ENCODE measurements around the gene IFT22.
A peak's percentile ranks its signal among the peaks of the same experiment; 100 is the strongest.
"Not testable (repeated sequence)": the region's sequence is repeated elsewhere in the genome, so short reads cannot be mapped to it uniquely, and the experiment has no call there.

Gene IFT22

DNA sequence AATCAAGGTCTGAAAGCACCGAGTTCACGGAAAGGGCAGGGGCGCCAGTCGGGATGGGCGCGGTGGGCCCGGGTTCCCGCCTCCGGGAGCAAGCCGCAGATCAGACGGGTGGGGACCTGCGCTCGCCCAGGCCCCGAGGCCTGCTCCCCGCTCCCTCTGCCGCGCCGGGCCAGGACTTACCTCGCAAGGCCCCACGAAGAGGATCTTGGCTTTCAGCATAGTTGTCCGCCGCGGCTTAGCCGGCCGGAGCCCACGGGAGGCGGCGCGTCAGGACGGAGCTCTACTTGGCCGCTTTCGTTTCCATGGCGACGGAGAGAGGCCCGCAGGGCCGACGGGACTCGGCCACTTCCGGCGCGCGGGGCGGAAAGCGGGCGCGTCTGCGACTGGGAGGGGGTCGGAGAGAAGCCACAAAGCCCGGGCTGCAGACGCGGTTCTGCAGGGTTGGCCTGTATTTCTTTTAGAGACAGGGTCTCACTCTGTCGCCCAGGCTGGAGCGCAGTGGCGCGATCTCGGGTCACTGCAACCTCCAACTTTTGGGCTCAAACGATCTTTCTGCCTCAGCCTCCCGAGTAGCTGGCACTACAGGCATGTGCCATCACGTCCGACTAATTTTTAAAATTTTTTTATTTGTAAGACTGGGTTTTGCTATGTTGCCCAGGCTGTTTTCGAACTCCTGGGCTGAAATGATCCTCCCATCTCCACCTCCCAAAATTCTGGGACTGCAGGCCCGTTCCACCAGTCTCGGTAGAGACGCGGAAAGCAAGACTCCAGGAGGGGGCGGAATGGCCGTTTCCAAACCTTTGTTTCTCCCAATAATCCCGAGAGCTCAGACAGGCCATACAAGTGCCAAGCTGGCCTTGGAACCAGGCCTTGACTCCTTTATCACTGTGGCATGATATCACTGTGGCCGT lies at the start of gene IFT22:
Gene IFT22 (minus strand): TSS at position 322 of the 911 bp plus-strand sequence. CDS start 103 bp downstream, at position 219.
- DNase-seq, result peak; percentile 83

GRCh38 chr7:101370836-101371235 lies 49.2 kb upstream of the IFT22 start:
- DNase-seq, result no peak

DNA sequence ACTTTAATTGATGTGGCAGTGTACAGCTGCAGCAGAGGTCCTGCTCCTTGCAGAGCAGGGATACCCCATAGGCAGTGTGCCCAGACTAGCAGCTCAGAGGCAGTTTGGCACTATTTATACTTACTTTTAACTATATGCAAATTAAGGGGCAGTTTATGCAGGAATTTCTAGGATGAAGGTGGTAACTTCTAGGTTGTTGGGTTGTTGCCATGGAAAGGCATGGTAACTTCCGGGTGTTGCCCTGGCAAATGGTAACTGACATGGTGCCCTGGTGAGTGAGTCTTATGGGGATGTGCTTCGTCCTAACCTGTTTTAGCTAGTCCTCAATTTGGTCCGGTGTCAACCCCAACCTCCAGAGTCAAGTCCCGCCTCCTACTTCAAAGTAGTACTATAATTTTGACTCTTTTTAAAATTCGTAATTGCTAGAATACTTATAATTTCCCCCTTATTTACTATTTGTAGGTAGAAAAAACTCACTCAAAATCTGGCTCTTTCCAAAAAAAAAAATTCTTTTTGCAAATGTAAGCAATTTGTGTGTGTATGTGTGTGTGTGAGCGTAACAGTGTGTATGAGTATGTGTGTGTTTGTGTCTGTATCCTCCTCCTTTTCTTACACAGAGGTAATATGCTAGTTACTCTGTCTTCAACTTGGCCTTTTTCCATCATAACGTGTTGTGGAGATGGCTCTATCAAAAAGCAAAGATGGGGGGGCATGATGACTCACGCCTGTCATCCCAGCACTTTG lies 47.0 kb upstream of the IFT22 start:
- no peak for DNase-seq

DNA sequence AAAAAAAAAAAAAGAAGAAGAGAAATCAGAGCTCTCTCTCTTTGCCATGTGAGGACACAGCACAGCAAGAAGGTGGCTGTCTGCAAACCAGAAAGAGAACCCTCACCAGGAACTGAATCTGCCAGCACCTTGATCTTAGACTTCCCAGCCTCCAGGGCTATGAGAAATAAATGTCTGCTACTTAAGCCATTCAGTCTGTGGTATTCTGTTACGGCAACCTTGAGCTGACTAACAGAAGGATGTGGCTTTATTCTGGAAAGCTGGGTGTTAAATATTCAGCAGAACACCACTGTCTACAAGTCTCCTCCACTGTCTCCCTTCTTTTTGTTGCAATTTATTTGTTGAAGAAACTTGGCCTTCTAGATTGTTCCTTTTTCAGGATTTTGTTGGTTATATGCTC lies 46.1 kb upstream of the IFT22 start:
- DNase-seq, result no peak

GRCh38 chr7:101365956-101366355 lies 44.3 kb upstream of the IFT22 start:
- no peak for DNase-seq

- peak; percentile 54 for DNase-seq
These were observed 42.2 kb upstream of the IFT22 start for GRCh38 chr7:101363734-101364374.

- no peak for DNase-seq
These were observed 41.7 kb upstream of the IFT22 start for GRCh38 chr7:101363196-101363733.

GRCh38 chr7:101362334-101363195 lies 41.0 kb upstream of the IFT22 start, which contains the start of gene COL26A1:
Gene COL26A1 (plus strand): TSS chr7:101362875. CDS start chr7:101363033, 158 bp downstream.
- peak; percentile 25 for DNase-seq

DNA sequence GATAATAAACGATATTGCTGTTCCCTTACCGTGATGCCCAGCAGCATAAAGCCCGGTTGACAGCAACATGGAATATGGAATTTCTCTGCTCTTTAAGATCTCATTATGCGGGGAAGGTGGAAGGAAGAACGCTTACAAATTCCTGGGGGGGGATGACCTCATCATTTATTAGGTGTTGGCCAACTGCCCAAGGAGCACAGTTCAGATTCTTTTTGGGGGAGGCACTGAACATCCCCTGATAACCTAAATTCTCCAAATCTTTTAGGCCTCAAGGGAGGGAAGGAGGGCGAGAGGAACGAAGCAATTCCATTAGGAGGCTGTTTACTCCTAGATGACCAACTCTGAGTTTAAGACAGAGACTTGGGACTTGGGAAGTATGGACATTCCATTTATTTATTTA lies 35.8 kb upstream of the IFT22 start:
- no peak for DNase-seq

- DNase-seq, result no peak
These were observed 31.3 kb upstream of the IFT22 start for GRCh38 chr7:101352920-101353308.

- DNase-seq, result not testable (repeated sequence)
These were observed 27.7 kb upstream of the IFT22 start for GRCh38 chr7:101349300-101349699.

- DNase-seq, result not testable (repeated sequence)
These were observed 26.9 kb upstream of the IFT22 start for GRCh38 chr7:101348456-101349067.

- DNase-seq, result no peak
These were observed 25.9 kb upstream of the IFT22 start for GRCh38 chr7:101347477-101347876.

DNA sequence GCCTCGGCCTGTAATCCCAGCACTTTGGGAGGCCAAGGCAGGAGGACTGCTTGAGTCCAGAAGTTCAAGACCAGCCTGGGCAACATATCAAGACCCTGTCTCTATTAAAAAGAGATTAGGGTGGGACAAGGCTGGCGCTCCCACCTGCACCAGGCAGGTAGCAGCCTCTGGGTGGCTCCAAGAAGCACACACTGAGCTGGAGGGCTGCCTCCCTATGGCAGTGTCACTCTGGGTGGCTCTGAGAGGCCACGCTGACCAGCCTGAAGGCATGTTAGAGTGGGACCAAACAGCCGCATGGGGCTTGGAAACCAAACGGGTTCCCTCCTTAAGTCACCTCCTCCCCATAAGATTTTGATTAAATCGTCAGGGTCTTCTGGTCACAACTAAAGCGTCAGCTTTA lies 21.3 kb upstream of the IFT22 start:
- no peak for DNase-seq

- no peak for DNase-seq
These were observed 18.8 kb upstream of the IFT22 start for GRCh38 chr7:101340379-101340778.

DNA sequence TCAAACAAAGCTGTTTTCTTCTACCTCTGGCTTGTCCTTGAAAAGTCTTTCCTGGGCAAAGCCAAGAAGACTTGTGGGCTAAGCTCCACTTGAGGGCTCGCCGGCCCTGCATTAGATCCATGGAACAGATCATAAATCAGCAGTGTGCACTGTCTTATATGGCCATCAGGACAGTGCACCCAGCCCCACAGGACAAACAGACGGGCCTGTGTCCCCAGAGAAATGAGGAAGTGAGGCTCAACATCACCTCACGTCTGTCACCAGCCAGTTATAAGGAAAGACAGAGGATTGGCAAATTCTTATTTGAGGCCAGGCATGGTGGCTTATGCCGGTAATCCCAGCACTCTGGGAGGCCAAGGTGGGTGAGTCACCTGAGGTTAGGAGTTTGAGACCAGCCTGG lies 12.3 kb upstream of the IFT22 start:
- no peak for DNase-seq

- no peak for DNase-seq
These were observed 10.4 kb upstream of the IFT22 start for GRCh38 chr7:101332026-101332425.

GRCh38 chr7:101330011-101330484 lies 8.4 kb upstream of the IFT22 start:
- no peak for DNase-seq

DNA sequence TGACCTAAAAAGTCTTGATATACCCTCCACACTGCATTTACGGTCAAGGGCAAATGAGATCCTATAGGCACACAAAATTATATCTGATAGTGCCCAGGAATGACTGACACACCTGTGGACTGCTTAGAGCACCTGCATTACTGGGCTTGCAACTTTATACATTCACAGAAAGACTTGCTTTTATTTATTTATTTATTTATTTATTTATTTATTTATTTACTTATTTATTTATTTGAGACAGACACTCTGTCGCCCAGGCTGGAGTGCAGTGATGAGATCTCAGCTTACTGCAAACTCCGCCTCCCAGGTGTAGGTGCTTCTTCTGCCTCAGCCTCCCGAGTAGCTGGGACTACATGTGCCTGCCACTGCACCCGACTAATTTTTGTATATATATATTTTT lies 6.5 kb upstream of the IFT22 start:
- DNase-seq, result no peak

GRCh38 chr7:101319401-101319800 lies 2.2 kb downstream of the IFT22 start:
- DNase-seq, result no peak

GRCh38 chr7:101315336-101315735 lies 6.3 kb downstream of the IFT22 start:
- peak; percentile 9 for DNase-seq
